NCI-H446 (cell line): ENCODE measurements around the gene MID1.
"Not testable (repeated sequence)": the region's sequence is repeated elsewhere in the genome, so short reads cannot be mapped to it uniquely, and the experiment has no call there.

Experiments used
- DNase-seq, 2 experiments: peaks; one replicate each; lab custom pipeline; 2025; lab: John Stamatoyannopoulos, UW

Gene MID1

GRCh38 chrX:10617186-10617998 is 3.0 kb downstream of the MID1 start:
- DNase-seq = no peak

- peak in 1 of 2 experiments; percentile 61 for DNase-seq
Observed at GRCh38 chrX:10615931-10616774, 4.2 kb downstream of the MID1 start.

GRCh38 chrX:10612215-10612614 is 8.2 kb downstream of the MID1 start:
- DNase-seq = no peak

- no peak for DNase-seq
Observed at GRCh38 chrX:10611441-10612090, 8.8 kb downstream of the MID1 start.

GRCh38 chrX:10608099-10608498 is 12.3 kb downstream of the MID1 start:
- DNase-seq = no peak

- no peak for DNase-seq
Observed at GRCh38 chrX:10607233-10607632, 13.2 kb downstream of the MID1 start.

GRCh38 chrX:10603612-10604011 is 16.8 kb downstream of the MID1 start:
- no peak for DNase-seq

- no peak for DNase-seq
Observed at GRCh38 chrX:10602646-10603045, 17.7 kb downstream of the MID1 start.

GRCh38 chrX:10600479-10600878 is 19.9 kb downstream of the MID1 start:
- DNase-seq = no peak

- peak; percentile 15 to 33 for DNase-seq
Observed at GRCh38 chrX:10598540-10598939, 21.8 kb downstream of the MID1 start.

- peak in 1 of 2 experiments; percentile 50 for DNase-seq
Observed at GRCh38 chrX:10597871-10598270, 22.5 kb downstream of the MID1 start.

GRCh38 chrX:10591363-10592335 is 28.7 kb downstream of the MID1 start:
- DNase-seq = no peak

GRCh38 chrX:10589787-10590186 is 30.6 kb downstream of the MID1 start:
- not testable (repeated sequence) for DNase-seq

- DNase-seq = no peak
Observed at GRCh38 chrX:10589098-10589497, 31.3 kb downstream of the MID1 start.

- not testable (repeated sequence) for DNase-seq
Observed at GRCh38 chrX:10584882-10585281, 35.5 kb downstream of the MID1 start.

- DNase-seq = no peak
Observed at GRCh38 chrX:10582945-10583344, 37.4 kb downstream of the MID1 start.

GRCh38 chrX:10582215-10582733 is 38.1 kb downstream of the MID1 start:
- no peak for DNase-seq

- DNase-seq = no peak
Observed at GRCh38 chrX:10579112-10580011, 41.0 kb downstream of the MID1 start.

GRCh38 chrX:10578527-10578926 is 41.9 kb downstream of the MID1 start:
- no peak for DNase-seq

GRCh38 chrX:10577853-10578252 is 42.5 kb downstream of the MID1 start:
- no peak for DNase-seq
